Thymus (tissue), 11 donors: ENCODE measurements around the gene ACTN2. TPM values are rescaled to one million over a fixed set of nuclear protein-coding genes. Genes with fewer than 3 reads are reported as not detected.

Experiments used
- DNase-seq, 9 donors: peaks; one replicate each; pipeline ENCODE4 v3.0.0-alpha.2; 2013; ENCODE audit warnings: low spot score in 9 of 9, low read depth in 6 of 9, missing footprints in 1 of 9
- H3K27ac ChIP-seq, 2 donors: one replicate each; pipeline ENCODE4 v1.5.1; 2013; ENCODE audit warnings: control low read depth in 1 of 2, low read depth in 1 of 2, low read length in 1 of 2, mild to moderate bottlenecking in 1 of 2, moderate library complexity in 1 of 2
- H3K27me3 ChIP-seq, 2 donors: one replicate each; pipeline ENCODE4 v1.5.1; 2013; ENCODE audit warnings: low read length in 1 of 2; ENCODE audit not compliant: control insufficient read depth in 2 of 2, insufficient read depth in 1 of 2
- H3K36me3 ChIP-seq, 2 donors: one replicate each; pipeline ENCODE4 v1.5.1; 2013; ENCODE audit warnings: low read length in 1 of 2, mild to moderate bottlenecking in 1 of 2, moderate library complexity in 1 of 2; ENCODE audit not compliant: control insufficient read depth in 2 of 2, insufficient read depth in 2 of 2
- H3K4me1 ChIP-seq, 2 donors: one replicate each; pipeline ENCODE4 v1.5.1; 2013; ENCODE audit warnings: low read length in 2 of 2; ENCODE audit not compliant: control insufficient read depth in 2 of 2, insufficient read depth in 2 of 2
- H3K4me3 ChIP-seq, 2 donors: one replicate each; pipeline ENCODE4 v1.5.1; 2013; ENCODE audit warnings: low read length in 2 of 2, control low read depth in 1 of 2, mild to moderate bottlenecking in 1 of 2
- H3K9me3 ChIP-seq, 2 donors: one replicate each; pipeline ENCODE4 v1.5.1; 2013; ENCODE audit warnings: low read length in 1 of 2, mild to moderate bottlenecking in 1 of 2; ENCODE audit not compliant: control insufficient read depth in 2 of 2, insufficient read depth in 1 of 2
- WGBS: extraction: QIAGEN DNeasy Blood & Tissue Kit; methylation state at CpG from one replicate; pipeline ENCODE4 v1.1.7; 2013; 5-methylcytosine and 5-hydroxymethylcytosine counted together
- polyA plus RNA-seq: library from polyadenylated mRNA; stranded (reverse); fragments of 200-250 nt; gene quantifications from one replicate; pipeline ENCODE4 v1.2.3, GENCODE V29; 2013
- total RNA-seq: library from RNA; stranded (reverse); fragments of 120-200 nt; gene quantifications from one replicate; pipeline ENCODE4 v1.2.4, GENCODE V29; 2013
- donor health status: healthy.

The ACTN2 gene
- total and polyA plus RNA-seq, 2 donors: 0.38 to 1.3 TPM

DNA sequence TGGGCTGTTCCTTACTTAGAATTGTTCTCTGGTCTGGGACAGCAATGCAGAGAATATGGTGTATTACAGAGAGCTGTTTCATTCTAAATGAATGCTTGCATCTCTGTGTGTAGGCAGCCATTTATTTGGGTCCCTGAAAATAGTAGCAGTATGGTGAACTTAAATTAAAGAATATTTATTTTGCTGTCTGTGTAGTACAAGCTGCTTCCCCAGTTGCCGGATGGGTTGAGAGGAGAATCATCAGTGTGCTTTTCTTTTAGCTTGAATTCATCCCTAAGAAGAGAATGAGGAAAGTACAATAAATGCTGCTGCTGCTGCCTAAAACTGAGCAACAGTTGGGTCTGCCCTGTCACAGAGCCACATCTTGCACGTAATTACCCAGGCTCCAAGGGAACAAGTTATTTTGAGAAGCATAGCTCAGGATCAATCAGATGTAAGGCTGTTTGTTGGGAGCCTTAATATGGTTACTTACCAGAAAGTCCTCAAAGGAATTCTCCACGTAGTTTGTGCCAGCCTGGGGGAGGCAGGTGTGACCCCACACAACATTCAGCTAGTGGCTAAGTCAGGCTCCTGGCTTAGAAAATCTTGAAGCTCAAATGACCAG lies 16.6 kb downstream of the ACTN2 start:
- no peak for DNase-seq
- no peaks in the 10 kb centered on the region for H3K27me3 ChIP-seq
- H3K36me3 ChIP-seq: no peaks in the 10 kb centered on the region
- 95% methylated on average over 3 of the region's 3 CpGs for WGBS
- H3K27ac ChIP-seq: no peak overlapping the region
- no peaks in the 10 kb centered on the region for H3K4me1 ChIP-seq
- H3K9me3 ChIP-seq: no peaks in the 10 kb centered on the region
- H3K4me3 ChIP-seq: no peak overlapping the region

DNA sequence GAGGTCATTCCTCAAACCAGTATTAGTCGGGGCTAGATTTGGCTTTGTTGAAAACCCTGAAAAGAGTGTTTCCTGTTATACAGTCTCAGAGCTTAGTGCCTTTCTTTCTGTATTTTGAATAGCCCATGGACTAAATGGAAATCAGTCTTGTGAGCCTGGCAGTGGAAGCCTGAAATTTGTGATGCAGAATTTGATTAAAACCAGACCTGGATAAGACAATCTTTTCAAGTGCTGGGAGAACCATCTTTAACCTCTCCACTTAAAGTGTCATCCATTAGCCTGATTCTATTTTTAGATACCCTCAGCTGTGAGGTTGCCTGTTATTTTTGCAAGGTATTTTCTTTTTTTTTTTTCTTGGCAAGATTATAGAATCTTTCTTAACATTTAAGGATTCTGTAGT lies 19.5 kb downstream of the ACTN2 start:
- Histone ChIP-seq H3K36me3 (no peaks in the 10 kb centered on the region), H3K4me3 (no peak overlapping the region), H3K4me1 (no peaks in the 10 kb centered on the region), H3K27me3 (no peaks in the 10 kb centered on the region), H3K9me3 (no peaks in the 10 kb centered on the region), H3K27ac (no peak overlapping the region)
- 76% methylated on average over 1 of the region's 1 CpG for WGBS
- no peak for DNase-seq

DNA sequence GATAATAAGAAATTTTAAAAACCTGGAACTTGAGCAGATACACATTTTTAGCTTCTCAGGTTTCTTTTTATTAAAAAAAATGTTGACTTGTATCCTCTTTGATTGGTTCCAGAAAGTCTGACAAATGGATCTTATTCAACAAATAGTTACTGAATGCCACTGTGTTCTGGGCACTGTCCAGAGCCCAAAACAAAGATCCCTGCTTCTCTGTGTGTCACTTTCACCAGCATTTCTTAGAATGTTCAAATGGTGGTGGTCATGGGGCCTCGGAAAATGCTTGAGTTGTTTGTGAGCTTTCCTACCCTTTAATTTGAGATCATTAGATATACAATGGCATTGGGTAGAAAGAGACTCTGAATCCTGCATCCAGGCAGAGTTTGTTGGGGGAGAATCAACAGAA lies 19.9 kb downstream of the ACTN2 start:
- H3K27ac ChIP-seq: no peak overlapping the region
- 94% methylated on average over 1 of the region's 1 CpG for WGBS
- H3K27me3 ChIP-seq: no peaks in the 10 kb centered on the region
- no peaks in the 10 kb centered on the region for H3K9me3 ChIP-seq
- no peaks in the 10 kb centered on the region for H3K4me1 ChIP-seq
- no peak overlapping the region for H3K4me3 ChIP-seq
- H3K36me3 ChIP-seq: no peaks in the 10 kb centered on the region
- no peak for DNase-seq

DNA sequence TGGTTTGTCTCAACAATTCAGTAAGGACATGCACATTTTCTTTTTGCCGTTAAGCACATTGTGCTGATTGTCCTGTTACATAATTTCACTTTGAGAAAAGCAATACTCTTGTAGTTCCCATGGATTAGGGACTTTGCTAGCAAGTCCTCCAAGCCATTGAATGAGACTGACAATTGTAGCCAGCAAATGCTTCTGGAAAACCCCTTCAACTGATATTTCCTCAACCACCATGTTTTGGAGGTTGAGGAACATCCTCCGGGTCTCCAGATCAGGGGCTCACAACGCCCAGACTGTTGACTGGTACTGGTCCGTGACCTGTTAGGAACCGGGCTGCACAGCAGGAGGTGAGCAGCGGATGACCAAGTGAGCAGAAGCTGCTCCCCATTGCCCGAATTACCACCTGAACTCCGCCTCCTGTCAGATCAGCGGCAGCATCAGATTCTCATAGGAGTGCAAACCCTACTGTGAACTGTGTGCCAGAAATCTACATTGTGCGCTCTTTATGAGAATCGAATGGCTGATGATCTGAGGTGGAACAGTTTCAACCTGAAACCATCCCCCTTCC lies 24.1 kb downstream of the ACTN2 start:
- Histone ChIP-seq H3K27ac (no peak overlapping the region), H3K4me3 (no peak overlapping the region), H3K4me1 (no peaks in the 10 kb centered on the region), H3K9me3 (no peaks in the 10 kb centered on the region), H3K27me3 (no peaks in the 10 kb centered on the region), H3K36me3 (no peaks in the 10 kb centered on the region)
- 86% methylated on average over 11 of the region's 11 CpGs for WGBS
- no peak for DNase-seq

DNA sequence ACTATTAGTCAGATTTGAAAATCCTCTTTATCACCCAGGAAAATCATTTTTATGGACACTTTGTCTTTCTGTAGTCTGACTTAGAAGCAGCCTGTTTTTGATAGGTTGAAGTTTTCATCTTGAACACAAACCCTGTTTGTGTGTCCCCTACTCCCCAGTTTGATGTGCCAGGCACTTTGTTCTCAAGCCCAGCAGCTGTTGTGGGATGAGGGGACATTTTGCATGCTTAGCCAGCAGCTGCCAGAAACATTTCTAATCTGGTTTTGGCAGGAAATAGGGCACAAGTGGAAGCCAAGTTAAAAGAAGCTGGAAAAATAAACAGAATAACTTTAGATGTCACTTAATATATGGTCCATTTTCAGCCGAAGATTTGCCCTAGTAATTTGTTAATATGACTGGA lies 29.9 kb downstream of the ACTN2 start:
- no peaks in the 10 kb centered on the region for H3K9me3 ChIP-seq
- H3K4me1 ChIP-seq: no peaks in the 10 kb centered on the region
- WGBS: 54% methylated on average over 1 of the region's 1 CpG
- DNase-seq: no peak
- H3K4me3 ChIP-seq: no peak overlapping the region
- no peak overlapping the region for H3K27ac ChIP-seq
- no peaks in the 10 kb centered on the region for H3K27me3 ChIP-seq
- no peaks in the 10 kb centered on the region for H3K36me3 ChIP-seq

DNA sequence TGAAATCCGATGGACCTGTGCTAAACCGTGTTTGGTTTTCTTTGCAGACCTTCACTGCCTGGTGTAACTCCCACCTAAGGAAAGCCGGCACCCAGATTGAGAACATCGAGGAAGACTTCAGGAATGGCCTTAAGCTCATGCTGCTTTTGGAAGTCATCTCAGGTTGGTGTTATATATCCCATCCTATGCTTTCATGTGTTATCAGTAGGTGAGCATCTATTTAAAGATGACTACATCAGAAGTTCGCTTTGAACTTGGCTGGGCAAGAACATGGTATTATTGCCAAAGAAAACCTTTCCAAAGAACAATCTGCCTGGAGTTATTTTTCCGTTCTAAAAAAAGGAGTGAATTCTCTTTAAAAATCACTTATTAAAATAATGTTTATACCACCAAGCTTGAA lies 31.5 kb downstream of the ACTN2 start:
- DNase-seq: no peak
- Histone ChIP-seq H3K27me3 (no peaks in the 10 kb centered on the region), H3K36me3 (no peaks in the 10 kb centered on the region), H3K27ac (no peak overlapping the region), H3K4me3 (no peak overlapping the region), H3K9me3 (no peaks in the 10 kb centered on the region), H3K4me1 (no peaks in the 10 kb centered on the region)
- 93% methylated on average over 6 of the region's 6 CpGs for WGBS

DNA sequence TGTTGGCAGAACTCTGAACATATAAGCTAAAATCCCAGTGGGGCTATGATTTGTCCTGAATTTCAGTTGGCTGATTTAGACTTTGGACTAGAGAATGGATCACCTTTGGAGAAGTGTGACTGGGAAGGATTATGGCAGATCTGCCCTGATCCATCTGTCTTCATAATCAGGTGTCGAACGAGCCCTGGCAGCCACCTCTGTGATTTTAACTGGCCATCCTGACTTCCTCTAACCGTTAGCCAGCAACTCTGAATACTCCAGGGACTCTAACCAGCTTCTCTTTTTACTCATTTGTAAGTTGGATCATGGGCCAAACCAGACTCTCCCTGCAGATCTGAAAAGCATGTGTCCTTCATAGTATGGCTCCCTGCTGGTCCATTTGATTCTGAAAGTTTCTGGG lies 32.0 kb downstream of the ACTN2 start:
- no peak overlapping the region for H3K4me3 ChIP-seq
- no peaks in the 10 kb centered on the region for H3K9me3 ChIP-seq
- H3K4me1 ChIP-seq: no peaks in the 10 kb centered on the region
- no peak for DNase-seq
- no peaks in the 10 kb centered on the region for H3K27me3 ChIP-seq
- H3K27ac ChIP-seq: no peak overlapping the region
- no peaks in the 10 kb centered on the region for H3K36me3 ChIP-seq
- WGBS: 50% methylated on average over 3 of the region's 3 CpGs

DNA sequence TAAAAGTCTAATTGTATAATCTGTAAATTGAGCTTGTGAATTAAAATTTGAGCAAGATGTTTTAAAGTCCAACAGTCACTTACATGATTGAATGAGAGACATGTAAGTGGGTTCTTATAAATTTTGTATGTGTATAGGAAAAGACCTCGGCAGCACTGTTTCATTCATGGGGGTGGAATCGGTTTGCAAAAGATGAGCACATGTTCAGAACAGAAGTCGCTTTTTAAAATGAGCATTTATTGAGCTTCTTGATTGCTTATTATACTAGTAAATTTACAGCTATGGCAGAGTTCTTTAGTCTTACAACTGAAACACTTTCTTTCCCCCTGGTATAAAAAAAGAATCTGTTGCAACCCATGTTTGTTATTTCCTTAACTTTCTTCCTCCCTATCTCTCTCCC lies 33.9 kb downstream of the ACTN2 start:
- WGBS: 83% methylated on average over 3 of the region's 3 CpGs
- peaks cover 0 to 3% of the 10 kb centered on the region in 2 donors for H3K9me3 ChIP-seq
- no peak overlapping the region for H3K27ac ChIP-seq
- H3K27me3 ChIP-seq: no peaks in the 10 kb centered on the region
- H3K36me3 ChIP-seq: no peaks in the 10 kb centered on the region
- no peak for DNase-seq
- H3K4me3 ChIP-seq: no peak overlapping the region
- H3K4me1 ChIP-seq: no peaks in the 10 kb centered on the region

DNA sequence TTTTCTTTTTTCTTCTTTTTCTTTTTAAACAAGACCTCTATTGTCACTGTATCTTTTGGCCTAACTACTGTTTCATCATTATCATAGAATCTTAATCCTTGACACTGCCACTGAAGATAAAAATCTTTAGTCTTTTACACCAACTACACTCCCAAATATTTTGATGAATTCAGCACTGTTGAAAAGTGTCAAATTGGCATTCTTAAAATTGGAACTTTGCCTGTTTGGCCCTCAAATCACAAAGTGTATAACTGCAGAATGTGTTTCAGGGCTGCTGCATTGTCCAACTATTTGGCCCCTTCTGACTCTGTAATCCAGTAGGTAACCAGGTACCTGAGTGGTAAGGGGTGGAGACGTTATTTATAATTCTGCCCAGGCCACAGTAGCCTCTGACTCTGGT lies 34.3 kb downstream of the ACTN2 start:
- Histone ChIP-seq H3K36me3 (no peaks in the 10 kb centered on the region), H3K27ac (no peak overlapping the region), H3K27me3 (no peaks in the 10 kb centered on the region), H3K9me3 (peaks cover 0 to 3% of the 10 kb centered on the region in 2 donors), H3K4me3 (no peak overlapping the region), H3K4me1 (no peaks in the 10 kb centered on the region)
- no peak for DNase-seq
- 86% methylated on average over 1 of the region's 1 CpG for WGBS
